Left lung (tissue), 10 donors: ENCODE measurements around the gene METTL4. TPM values are rescaled to one million over a fixed set of nuclear protein-coding genes. Genes with fewer than 3 reads are reported as not detected.

Experiments
- ATAC-seq: fragments of 200-7000 bp; cut with Tn5 transposase; one replicate; pipeline ENCODE4 v1.9.1; 2020; ENCODE audit warnings: moderate library complexity
- DNase-seq, 4 donors: peaks; one replicate each; pipeline ENCODE4 v3.0.0-alpha.2; 2013 to 2020
- H3K27ac ChIP-seq, 2 donors: fragments of 200-600 bp; sonication (generic) in 1 of 2; one replicate each; pipeline versions ENCODE4 v1.5.0 to v1.8.0; 2020 to 2021
- H3K27me3 ChIP-seq, 2 donors: fragments of 200-600 bp; sonication (generic) in 1 of 2; one replicate each; pipeline versions ENCODE4 v1.5.0 to v1.8.0; 2020 to 2021
- H3K36me3 ChIP-seq, 2 donors: fragments of 200-600 bp; sonication (generic) in 1 of 2; one replicate each; pipeline versions ENCODE4 v1.5.0 to v1.8.0; 2020 to 2021
- H3K4me1 ChIP-seq, 2 donors: fragments of 200-600 bp; one replicate each; pipeline ENCODE4 v1.8.0; 2021
- H3K4me3 ChIP-seq, 2 donors: fragments of 200-600 bp; sonication (generic) in 1 of 2; one replicate each; pipeline versions ENCODE4 v1.5.0 to v1.8.0; 2020 to 2021; ENCODE audit warnings: mild to moderate bottlenecking in 1 of 2
- H3K9me3 ChIP-seq, 2 donors: fragments of 200-600 bp; sonication (generic) in 1 of 2; one replicate each; pipeline versions ENCODE4 v1.5.0 to v1.8.0; 2020 to 2021
- CTCF ChIP-seq, 2 donors: fragments of 200-600 bp; sonication (generic) in 1 of 2; IDR thresholded peaks; one replicate each; pipeline versions ENCODE4 v1.5.0 to v1.8.0; 2021; ENCODE audit warnings: antibody characterized with exemption in 2 of 2
- intact Hi-C, 2 donors: fragments of 100-400 bp; cut with DNase I; formaldehyde crosslinking; loops; one replicate each; pipeline versions ENCODE4 v1.11.2 to v1.14.2; 2022
- polyA plus RNA-seq, 6 donors: library from polyadenylated mRNA; unstranded; fragments of 120-200 nt; gene quantifications; one replicate each; pipeline ENCODE4 v1.2.1, GENCODE V29; 2013; ENCODE audit not compliant: insufficient read length in 6 of 6
- total RNA-seq, 2 donors: library from RNA; stranded (reverse); fragmentation: NEBNext Ultra II Directional; extraction: Animal tissue kit (Norgen Biotek cat#: 25700); gene quantifications; one replicate each; pipeline ENCODE4 v1.2.1, GENCODE V29; 2021
- donor health status: DM: no; HTN: yes; CAD: no.
- donor health status: DM: no; HTN: no; CAD: no.

METTL4 gene
- total and polyA plus RNA-seq, 8 donors = 8.7 to 23.6 (median 20.5) TPM

- Histone ChIP-seq H3K4me3 (no peak overlapping the region), H3K27ac (peak overlapping the region in 1 of 2 donors; percentile 10), H3K9me3 (no peaks in the 10 kb centered on the region), H3K36me3 (peaks cover 0 to 17% of the 10 kb centered on the region in 2 donors), H3K27me3 (no peaks in the 10 kb centered on the region), H3K4me1 (no peaks in the 10 kb centered on the region)
- TF ChIP-seq CTCF (IDR thresholded peaks at IDR 0.05) = no peak
- peak; percentile 75 for ATAC-seq
- intact Hi-C loops = no loop called here
- DNase-seq = peak in 1 of 4 donors; percentile 21
Observed at GRCh38 chr18:2536493-2536892, 34.8 kb downstream of the METTL4 start.

DNA sequence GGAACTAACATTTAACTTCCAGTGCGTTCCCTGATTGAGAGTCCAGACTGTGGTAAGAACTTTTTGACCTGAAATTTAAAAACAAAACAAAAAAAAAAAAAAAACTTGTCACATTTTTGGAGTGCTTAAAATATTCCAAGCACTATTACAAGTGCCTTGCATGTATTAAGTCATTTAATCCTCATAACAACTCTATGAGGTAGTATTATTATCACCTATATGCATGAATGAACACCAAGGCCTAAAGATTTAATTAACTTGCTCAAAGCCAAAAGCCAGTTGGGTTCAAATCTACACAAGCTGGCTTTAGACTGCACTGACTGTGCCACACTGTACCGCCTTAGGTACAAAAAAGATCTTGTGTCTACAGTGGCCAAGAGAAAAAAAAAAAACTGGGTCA is 35.2 kb downstream of the METTL4 start:
- Histone ChIP-seq H3K4me3 (no peak overlapping the region), H3K4me1 (no peaks in the 10 kb centered on the region), H3K36me3 (peaks cover 0 to 17% of the 10 kb centered on the region in 2 donors), H3K27me3 (no peaks in the 10 kb centered on the region), H3K27ac (no peak overlapping the region), H3K9me3 (no peaks in the 10 kb centered on the region)
- no peak for DNase-seq
- TF ChIP-seq CTCF (IDR thresholded peaks at IDR 0.05) = no peak
- intact Hi-C loops = no loop called here
- ATAC-seq = no peak

- TF ChIP-seq CTCF (IDR thresholded peaks at IDR 0.05) = no peak
- DNase-seq (no peak), ATAC-seq (no peak)
- no peak overlapping the region for H3K27ac ChIP-seq
- intact Hi-C loops = no loop called here
- H3K9me3 ChIP-seq = no peaks in the 10 kb centered on the region
- no peaks in the 10 kb centered on the region for H3K4me1 ChIP-seq
- peaks cover 0 to 17% of the 10 kb centered on the region in 2 donors for H3K36me3 ChIP-seq
- no peaks in the 10 kb centered on the region for H3K27me3 ChIP-seq
- no peak overlapping the region for H3K4me3 ChIP-seq
Observed at GRCh38 chr18:2535419-2535910, 35.8 kb downstream of the METTL4 start.

DNA sequence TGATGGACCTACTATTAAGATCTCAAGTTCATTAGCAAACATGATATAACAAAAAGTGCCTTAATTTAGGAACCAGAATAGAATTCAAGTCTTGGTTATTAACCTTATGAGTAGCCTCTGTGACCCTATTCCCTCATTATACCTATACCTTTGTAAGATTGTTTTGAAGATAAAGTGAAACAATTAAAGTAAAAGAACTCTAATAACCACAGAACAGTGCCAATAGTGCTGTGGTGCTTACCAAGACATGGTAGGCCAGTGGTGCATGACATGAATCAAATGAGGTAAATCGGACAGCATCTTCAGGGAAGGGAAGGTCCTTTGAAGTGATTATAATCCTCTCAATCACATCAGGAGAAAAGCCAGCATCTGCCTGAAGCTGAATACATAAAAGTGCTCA is 36.4 kb downstream of the METTL4 start:
- Histone ChIP-seq H3K4me3 (no peak overlapping the region), H3K27ac (no peak overlapping the region), H3K4me1 (no peaks in the 10 kb centered on the region), H3K36me3 (peaks cover 0 to 17% of the 10 kb centered on the region in 2 donors), H3K9me3 (no peaks in the 10 kb centered on the region), H3K27me3 (no peaks in the 10 kb centered on the region)
- DNase-seq = no peak
- ATAC-seq = no peak
- intact Hi-C loops = no loop called here
- no peak for TF ChIP-seq CTCF (IDR thresholded peaks at IDR 0.05)

DNA sequence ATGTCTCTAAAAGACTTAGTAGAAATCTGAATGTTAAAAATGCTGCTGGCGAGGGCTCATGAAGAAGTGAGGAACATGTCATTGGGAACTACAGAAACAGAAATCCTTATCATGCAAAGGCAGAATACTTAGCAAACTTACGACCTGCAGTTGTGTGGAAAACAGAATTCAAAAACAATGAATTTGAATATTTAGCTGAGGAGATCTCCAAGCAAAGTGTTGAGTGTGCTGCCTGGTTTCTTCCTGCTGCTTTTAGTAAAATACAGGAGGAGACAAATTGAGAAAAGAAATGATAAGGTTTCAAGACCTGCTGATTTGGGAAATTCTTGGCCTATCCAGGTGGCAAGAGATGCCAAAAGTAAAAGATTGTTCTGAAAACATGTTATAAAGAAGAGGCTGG is 38.5 kb downstream of the METTL4 start:
- DNase-seq = no peak
- H3K27me3 ChIP-seq = no peaks in the 10 kb centered on the region
- H3K4me1 ChIP-seq = no peaks in the 10 kb centered on the region
- no peak for TF ChIP-seq CTCF (IDR thresholded peaks at IDR 0.05)
- intact Hi-C loops = no loop called here
- peaks cover 0 to 10% of the 10 kb centered on the region in 2 donors for H3K36me3 ChIP-seq
- no peak for ATAC-seq
- no peaks in the 10 kb centered on the region for H3K9me3 ChIP-seq
- no peak overlapping the region for H3K27ac ChIP-seq
- no peak overlapping the region for H3K4me3 ChIP-seq
